ENCODE measurements around the gene SERPINA1. TPM values are rescaled to one million over a fixed set of nuclear protein-coding genes. Genes with fewer than 3 reads are reported as not detected.

SERPINA1 gene
- total and polyA plus RNA-seq, 2 donors (not counting 1 experiment from before 2014, with no cell fraction given), result 0.69 to 6.8 TPM

DNA sequence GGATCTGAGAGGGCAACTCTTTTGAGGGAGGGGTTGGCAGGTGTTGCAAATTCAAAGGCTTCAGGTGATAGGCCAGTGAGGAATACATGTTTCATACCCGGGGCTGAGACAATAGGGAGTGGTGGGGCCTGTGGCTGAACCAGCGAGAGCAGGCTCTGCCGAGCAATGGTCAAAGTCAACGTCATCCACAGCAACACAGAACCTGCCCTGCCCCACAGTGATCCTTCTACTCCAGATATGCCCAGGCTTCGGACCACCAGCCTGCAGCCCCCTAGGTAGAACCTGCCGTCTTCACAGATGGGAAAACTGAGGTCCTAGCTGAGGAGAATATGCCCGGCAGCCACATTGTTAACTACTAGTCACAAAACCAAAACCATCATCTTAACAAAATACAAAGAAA lies 4.1 kb downstream of the SERPINA1 start:
- H3K27me3 ChIP-seq (replicated peaks in 1 of 4; ENCODE audit: control extremely low read depth in 1 of 4, control insufficient read depth in 3 of 4, insufficient read depth in 4 of 4, low read length in 3 of 4), result no peaks in the 10 kb centered on the region
- H4K20me1 ChIP-seq (ENCODE audit: control insufficient read depth, insufficient read depth, low read length, poor library complexity, severe bottlenecking), result no peaks in the 10 kb centered on the region
- ChIA-PET POLR2A (no interaction called here), CTCF (no interaction called here)
- ATAC-seq (ENCODE audit: low read depth) (no peak), DNase-seq (no peak)
- no peak overlapping the region for H3K4me3 ChIP-seq (ENCODE audit: control extremely low read depth in 1 of 5, extremely low read depth in 1 of 5, insufficient read depth in 1 of 5, low read depth in 2 of 5, low read length in 4 of 5)
- no peak overlapping the region for H2AFZ ChIP-seq (ENCODE audit: insufficient read depth, low read depth, low read length, poor library complexity, severe bottlenecking)
- H3K4me3 Mint-ChIP-seq, result no peak overlapping the region
- H3K27me3 Mint-ChIP-seq, result no peaks in the 10 kb centered on the region
- no peaks in the 10 kb centered on the region for H3K4me1 ChIP-seq (ENCODE audit: control insufficient read depth in 2 of 2, insufficient read depth in 2 of 2, low read length in 2 of 2)
- no peak for TF ChIP-seq EZH2 (IDR thresholded peaks at IDR 0.05; ENCODE audit: borderline replicate concordance, insufficient read depth, low read depth, low read length, poor library complexity, severe bottlenecking)
- TF ChIP-seq, protein P1, sequence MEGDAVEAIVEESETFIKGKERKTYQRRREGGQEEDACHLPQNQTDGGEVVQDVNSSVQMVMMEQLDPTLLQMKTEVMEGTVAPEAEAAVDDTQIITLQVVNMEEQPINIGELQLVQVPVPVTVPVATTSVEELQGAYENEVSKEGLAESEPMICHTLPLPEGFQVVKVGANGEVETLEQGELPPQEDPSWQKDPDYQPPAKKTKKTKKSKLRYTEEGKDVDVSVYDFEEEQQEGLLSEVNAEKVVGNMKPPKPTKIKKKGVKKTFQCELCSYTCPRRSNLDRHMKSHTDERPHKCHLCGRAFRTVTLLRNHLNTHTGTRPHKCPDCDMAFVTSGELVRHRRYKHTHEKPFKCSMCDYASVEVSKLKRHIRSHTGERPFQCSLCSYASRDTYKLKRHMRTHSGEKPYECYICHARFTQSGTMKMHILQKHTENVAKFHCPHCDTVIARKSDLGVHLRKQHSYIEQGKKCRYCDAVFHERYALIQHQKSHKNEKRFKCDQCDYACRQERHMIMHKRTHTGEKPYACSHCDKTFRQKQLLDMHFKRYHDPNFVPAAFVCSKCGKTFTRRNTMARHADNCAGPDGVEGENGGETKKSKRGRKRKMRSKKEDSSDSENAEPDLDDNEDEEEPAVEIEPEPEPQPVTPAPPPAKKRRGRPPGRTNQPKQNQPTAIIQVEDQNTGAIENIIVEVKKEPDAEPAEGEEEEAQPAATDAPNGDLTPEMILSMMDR (IDR thresholded peaks at IDR 0.05), result no peak
- no peak overlapping the region for H3K27ac ChIP-seq (ENCODE audit: low read length in 2 of 2)
- no peaks in the 10 kb centered on the region for H3K36me3 ChIP-seq (replicated peaks in 1 of 2; ENCODE audit: control extremely low read depth in 1 of 2, control insufficient read depth in 1 of 2, extremely low read depth in 1 of 2, insufficient read depth in 2 of 2, low read length in 1 of 2)
- WGBS (ENCODE audit: insufficient coverage), result 96% methylated on average over 6 of the region's 7 CpGs
- H3K27ac Mint-ChIP-seq, result no peak overlapping the region
- no peak overlapping the region for H3K9ac ChIP-seq (ENCODE audit: low read length)
- H3K4me2 ChIP-seq (replicated peaks; ENCODE audit: low read depth, low read length, poor library complexity, severe bottlenecking), result no peak overlapping the region
- H3K4me1 Mint-ChIP-seq, result no peaks in the 10 kb centered on the region
- intact Hi-C loops (cut with micrococcal nuclease), result no loop called here
- no peaks in the 10 kb centered on the region for H3K9me3 Mint-ChIP-seq (ENCODE audit: insufficient read depth)
- no peaks in the 10 kb centered on the region for H3K79me2 ChIP-seq (ENCODE audit: control insufficient read depth, insufficient read depth, low read length)
- peaks cover 0 to 7% (median 0%) of the 10 kb centered on the region in 3 donors for H3K9me3 ChIP-seq (ENCODE audit: control extremely low read depth in 1 of 3, control insufficient read depth in 2 of 3, insufficient read depth in 1 of 3, low read length in 2 of 3)

DNA sequence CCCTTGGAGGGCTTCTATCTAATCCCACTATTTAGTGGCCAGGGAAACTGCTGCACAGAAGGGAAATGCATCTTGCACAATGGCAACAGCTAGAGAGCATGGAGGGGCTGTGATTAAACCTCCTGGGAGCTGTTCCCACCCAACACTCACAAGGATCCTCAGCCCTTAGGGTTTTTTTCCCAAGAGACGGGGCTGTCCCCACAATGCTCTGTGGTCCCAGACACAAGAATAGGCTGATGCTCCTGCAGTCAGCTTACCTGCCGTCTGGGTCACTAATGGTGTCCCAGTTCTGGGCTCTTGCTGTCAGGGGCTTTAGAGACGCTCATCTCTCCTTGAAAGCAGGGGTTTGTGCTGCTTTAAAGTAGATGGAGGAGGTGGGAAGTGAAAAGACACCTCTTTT lies 4.6 kb downstream of the SERPINA1 start:
- intact Hi-C loops (cut with micrococcal nuclease), result no loop called here
- Histone ChIP-seq H3K36me3 (replicated peaks in 1 of 2; ENCODE audit: control extremely low read depth in 1 of 2, control insufficient read depth in 1 of 2, extremely low read depth in 1 of 2, insufficient read depth in 2 of 2, low read length in 1 of 2) (no peaks in the 10 kb centered on the region), H3K4me3 (ENCODE audit: control extremely low read depth in 1 of 5, extremely low read depth in 1 of 5, insufficient read depth in 1 of 5, low read depth in 2 of 5, low read length in 4 of 5) (no peak overlapping the region), H3K27me3 (replicated peaks in 1 of 4; ENCODE audit: control extremely low read depth in 1 of 4, control insufficient read depth in 3 of 4, insufficient read depth in 4 of 4, low read length in 3 of 4) (no peaks in the 10 kb centered on the region), H3K4me2 (replicated peaks; ENCODE audit: low read depth, low read length, poor library complexity, severe bottlenecking) (no peak overlapping the region), H3K27ac (ENCODE audit: low read length in 2 of 2) (no peak overlapping the region), H3K4me1 (ENCODE audit: control insufficient read depth in 2 of 2, insufficient read depth in 2 of 2, low read length in 2 of 2) (no peaks in the 10 kb centered on the region), H3K9me3 (ENCODE audit: control extremely low read depth in 1 of 3, control insufficient read depth in 2 of 3, insufficient read depth in 1 of 3, low read length in 2 of 3) (peaks cover 0 to 4% (median 0%) of the 10 kb centered on the region in 3 donors), H3K79me2 (ENCODE audit: control insufficient read depth, insufficient read depth, low read length) (no peaks in the 10 kb centered on the region), H3K9ac (ENCODE audit: low read length) (no peak overlapping the region), H4K20me1 (ENCODE audit: control insufficient read depth, insufficient read depth, low read length, poor library complexity, severe bottlenecking) (no peaks in the 10 kb centered on the region), H2AFZ (ENCODE audit: insufficient read depth, low read depth, low read length, poor library complexity, severe bottlenecking) (no peak overlapping the region)
- no peaks in the 10 kb centered on the region for H3K9me3 Mint-ChIP-seq (ENCODE audit: insufficient read depth)
- no peaks in the 10 kb centered on the region for H3K27me3 Mint-ChIP-seq
- WGBS (ENCODE audit: insufficient coverage), result 94% methylated on average over 3 of the region's 3 CpGs
- no peak overlapping the region for H3K4me3 Mint-ChIP-seq
- H3K4me1 Mint-ChIP-seq, result no peaks in the 10 kb centered on the region
- TF ChIP-seq, protein P1 (IDR thresholded peaks at IDR 0.05), result no peak
- TF ChIP-seq EZH2 (IDR thresholded peaks at IDR 0.05; ENCODE audit: borderline replicate concordance, insufficient read depth, low read depth, low read length, poor library complexity, severe bottlenecking), result no peak
- no peak overlapping the region for H3K27ac Mint-ChIP-seq
- no peak for DNase-seq
- ChIA-PET CTCF (no interaction called here), POLR2A (no interaction called here)
- ATAC-seq (ENCODE audit: low read depth), result no peak

Data from B cell (primary cell).